ENCODE results near the gene FAM180B.

DNA sequence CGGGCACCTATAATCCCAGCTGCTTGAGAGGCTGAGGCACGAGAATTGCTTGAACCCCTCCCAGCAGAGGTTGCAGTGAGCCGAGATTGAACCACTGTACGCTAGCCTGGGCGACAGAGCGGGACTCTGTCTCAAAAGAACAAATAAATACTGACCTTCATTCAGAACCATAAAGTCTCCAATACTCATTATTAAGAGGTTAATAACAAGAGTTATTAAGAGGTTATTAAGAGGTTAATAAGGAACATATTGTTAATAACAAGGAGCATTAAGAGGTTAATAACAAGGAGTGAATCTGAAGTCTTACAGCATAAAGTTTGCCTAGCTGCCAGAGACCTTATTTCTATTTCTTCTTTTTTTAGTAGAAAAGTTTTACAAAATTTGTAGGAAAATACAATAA lies 41.2 kb upstream of the FAM180B start:
- TF ChIP-seq, protein P1, sequence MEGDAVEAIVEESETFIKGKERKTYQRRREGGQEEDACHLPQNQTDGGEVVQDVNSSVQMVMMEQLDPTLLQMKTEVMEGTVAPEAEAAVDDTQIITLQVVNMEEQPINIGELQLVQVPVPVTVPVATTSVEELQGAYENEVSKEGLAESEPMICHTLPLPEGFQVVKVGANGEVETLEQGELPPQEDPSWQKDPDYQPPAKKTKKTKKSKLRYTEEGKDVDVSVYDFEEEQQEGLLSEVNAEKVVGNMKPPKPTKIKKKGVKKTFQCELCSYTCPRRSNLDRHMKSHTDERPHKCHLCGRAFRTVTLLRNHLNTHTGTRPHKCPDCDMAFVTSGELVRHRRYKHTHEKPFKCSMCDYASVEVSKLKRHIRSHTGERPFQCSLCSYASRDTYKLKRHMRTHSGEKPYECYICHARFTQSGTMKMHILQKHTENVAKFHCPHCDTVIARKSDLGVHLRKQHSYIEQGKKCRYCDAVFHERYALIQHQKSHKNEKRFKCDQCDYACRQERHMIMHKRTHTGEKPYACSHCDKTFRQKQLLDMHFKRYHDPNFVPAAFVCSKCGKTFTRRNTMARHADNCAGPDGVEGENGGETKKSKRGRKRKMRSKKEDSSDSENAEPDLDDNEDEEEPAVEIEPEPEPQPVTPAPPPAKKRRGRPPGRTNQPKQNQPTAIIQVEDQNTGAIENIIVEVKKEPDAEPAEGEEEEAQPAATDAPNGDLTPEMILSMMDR (IDR thresholded peaks at IDR 0.05): no peak
- TF ChIP-seq EP300 (IDR thresholded peaks at IDR 0.05; ENCODE audit: low read depth) (no peak), POLR2AphosphoS5 (IDR thresholded peaks at IDR 0.05) (no peak), POLR2A (IDR thresholded peaks at IDR 0.05) (no peak)
